Trophoblast cell (in vitro differentiated cells and primary cell): ENCODE measurements around the gene PRKCH.
A peak's percentile ranks its signal among the peaks of the same experiment; 100 is the strongest.

Experiments used
- DNase-seq, 2 donors: peaks; one replicate each; pipeline ENCODE4 v3.0.0-alpha.2; 2016
- H2AFZ ChIP-seq: 2 replicates; pipeline ENCODE4 v1.6.1; 2013; ENCODE audit warnings: low read length, moderate library complexity, mild to moderate bottlenecking; ENCODE audit not compliant: insufficient read depth, poor library complexity
- H2AK5ac ChIP-seq: 2 replicates; pipeline ENCODE4 v1.6.1; 2013; ENCODE audit warnings: mild to moderate bottlenecking, low read length
- H2BK120ac ChIP-seq: 2 replicates; pipeline ENCODE4 v1.6.1; 2013; ENCODE audit warnings: low read length, mild to moderate bottlenecking, moderate library complexity; ENCODE audit not compliant: insufficient read depth, poor library complexity
- H2BK12ac ChIP-seq: 2 replicates; pipeline ENCODE4 v1.6.1; 2013; ENCODE audit warnings: mild to moderate bottlenecking, low read length, moderate library complexity
- H2BK5ac ChIP-seq: 2 replicates; pipeline ENCODE4 v1.6.1; 2013; ENCODE audit warnings: low read length, low read depth, moderate library complexity, mild to moderate bottlenecking; ENCODE audit not compliant: poor library complexity
- H3K14ac ChIP-seq: 2 replicates; pipeline ENCODE4 v1.6.1; 2013; ENCODE audit warnings: mild to moderate bottlenecking, low read length
- H3K18ac ChIP-seq: 2 replicates; pipeline ENCODE4 v1.6.1; 2013; ENCODE audit warnings: mild to moderate bottlenecking, low read length
- H3K23ac ChIP-seq: 2 replicates; pipeline ENCODE4 v1.6.1; 2013; ENCODE audit warnings: low read length
- H3K27ac ChIP-seq: 2 replicates; pipeline ENCODE4 v1.5.1; 2013; ENCODE audit warnings: low read depth, mild to moderate bottlenecking, inconsistent platforms, low read length, moderate library complexity
- H3K27me3 ChIP-seq: 2 replicates; pipeline ENCODE4 v1.6.1; 2013; ENCODE audit warnings: inconsistent platforms, mild to moderate bottlenecking, low read length, moderate library complexity; ENCODE audit not compliant: insufficient read depth
- H3K36me3 ChIP-seq, 2 experiments: 1 replicate in 1 of 2; 2 replicates in 1 of 2; pipeline ENCODE4 v1.6.1; 2013; ENCODE audit warnings: low read length in 2 of 2, mild to moderate bottlenecking in 2 of 2, moderate library complexity in 1 of 2; ENCODE audit not compliant: insufficient read depth in 2 of 2, control insufficient read depth in 1 of 2
- H3K4ac ChIP-seq: 2 replicates; pipeline ENCODE4 v1.6.1; 2013; ENCODE audit warnings: low read depth, mild to moderate bottlenecking, low read length, moderate library complexity
- H3K4me1 ChIP-seq, 2 experiments: 1 replicate in 1 of 2; 2 replicates in 1 of 2; pipeline ENCODE4 v1.6.1; 2013; ENCODE audit warnings: low read length in 2 of 2, mild to moderate bottlenecking in 2 of 2, moderate library complexity in 1 of 2; ENCODE audit not compliant: insufficient read depth in 2 of 2, control insufficient read depth in 1 of 2
- H3K4me2 ChIP-seq: 2 replicates; pipeline ENCODE4 v1.6.1; 2013; ENCODE audit warnings: inconsistent platforms, mild to moderate bottlenecking, low read length, moderate library complexity
- H3K4me3 ChIP-seq: 2 replicates; pipeline ENCODE4 v1.5.1; 2013; ENCODE audit warnings: mild to moderate bottlenecking, low read depth, low read length, inconsistent platforms
- H3K79me1 ChIP-seq: one replicate; pipeline ENCODE4 v1.6.1; 2013; ENCODE audit warnings: low read length
- H3K79me2 ChIP-seq: 2 replicates; pipeline ENCODE4 v1.6.1; 2013; ENCODE audit warnings: low read length, mild to moderate bottlenecking; ENCODE audit not compliant: control insufficient read depth, insufficient read depth, poor library complexity
- H3K9ac ChIP-seq: 2 replicates; pipeline ENCODE4 v1.6.1; 2013; ENCODE audit warnings: mild to moderate bottlenecking, low read length
- H3K9me3 ChIP-seq: 2 replicates; pipeline ENCODE4 v1.6.1; 2013; ENCODE audit warnings: low read depth, mild to moderate bottlenecking, control low read depth, inconsistent platforms, low read length; ENCODE audit not compliant: insufficient read depth
- H4K12ac ChIP-seq: 2 replicates; pipeline ENCODE4 v1.6.1; 2013; ENCODE audit warnings: low read depth, mild to moderate bottlenecking, low read length, moderate library complexity
- H4K8ac ChIP-seq: 2 replicates; pipeline ENCODE4 v1.6.1; 2013; ENCODE audit warnings: low read depth, mild to moderate bottlenecking, low read length, moderate library complexity
- H4K91ac ChIP-seq: one replicate; pipeline ENCODE4 v1.6.1; 2013; ENCODE audit warnings: low read depth, mild to moderate bottlenecking, low read length, moderate library complexity
- WGBS: extraction: QIAGEN DNeasy Blood & Tissue Kit; methylation state at CpG from one replicate; pipeline ENCODE4 v1.1.7; 2013; ENCODE audit warnings: missing lambda C conversion rate; ENCODE audit not compliant: insufficient read length, insufficient coverage; ENCODE audit errors: extremely low coverage; 5-methylcytosine and 5-hydroxymethylcytosine counted together

PRKCH gene

DNA sequence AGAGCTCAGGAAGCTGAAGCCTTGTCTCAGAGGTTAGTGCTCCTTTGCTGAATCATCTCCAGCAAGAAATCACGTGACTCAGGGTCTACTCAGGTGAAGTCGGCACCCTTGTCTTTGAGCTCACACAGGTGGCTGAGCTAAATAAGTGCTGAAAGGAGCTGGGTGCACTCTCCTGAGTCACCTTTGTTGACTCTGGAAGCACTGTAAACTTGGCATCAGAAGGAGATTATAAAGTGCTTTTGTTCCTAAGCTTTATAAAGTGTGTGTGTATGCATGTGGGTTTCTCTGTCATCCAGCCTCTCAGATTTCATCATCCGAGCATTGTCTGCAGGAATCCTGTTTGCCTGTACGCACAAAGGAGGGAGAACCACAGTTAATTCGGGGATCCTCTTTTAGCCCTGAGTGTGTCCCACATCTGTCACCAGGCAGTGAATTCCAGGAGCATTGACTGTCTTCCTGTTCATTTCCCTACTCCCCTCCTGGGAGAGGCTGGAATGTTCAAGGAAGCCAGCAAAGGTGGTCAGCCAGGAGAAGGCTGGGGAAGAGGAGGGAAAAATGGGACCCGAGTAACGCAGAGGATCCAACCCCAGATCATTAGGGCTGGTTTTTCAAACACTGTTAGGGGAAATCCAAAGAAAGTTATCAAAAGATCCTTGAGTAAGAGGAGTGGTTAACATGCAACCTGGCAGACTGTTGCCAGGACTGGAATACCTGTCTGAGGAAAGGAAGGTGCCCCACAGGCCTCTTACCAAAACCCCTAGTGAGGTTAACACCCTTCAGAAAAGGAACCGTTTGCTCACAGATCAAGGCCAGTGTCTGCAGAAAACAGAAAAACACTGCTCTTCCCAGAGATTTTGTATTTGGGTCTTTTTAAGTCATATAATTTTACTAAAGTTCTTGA lies 216.4 kb downstream of the PRKCH start:
- peak overlapping the region; percentile 35 for H3K4ac ChIP-seq
- H3K23ac ChIP-seq: no peak overlapping the region
- H3K27me3 ChIP-seq: no peaks in the 10 kb centered on the region
- peak overlapping the region; percentile 75 for H4K8ac ChIP-seq
- H3K79me2 ChIP-seq: no peaks in the 10 kb centered on the region
- peak overlapping the region; percentile 85 for H2BK12ac ChIP-seq
- peak overlapping the region; percentile 13 for H3K4me2 ChIP-seq
- no peaks in the 10 kb centered on the region for H3K9me3 ChIP-seq
- peak overlapping the region; percentile 75 for H3K14ac ChIP-seq
- H3K36me3 ChIP-seq: peaks cover 7 to 17% of the 10 kb centered on the region in 2 experiments
- peak overlapping the region; percentile 82 for H4K91ac ChIP-seq
- peak overlapping the region; percentile 82 for H3K27ac ChIP-seq
- peak overlapping the region; percentile 72 for H4K12ac ChIP-seq
- H3K18ac ChIP-seq: peak overlapping the region; percentile 85
- H2BK5ac ChIP-seq: peak overlapping the region; percentile 86
- H3K79me1 ChIP-seq: peaks cover 10% of the 10 kb centered on the region
- peak overlapping the region; percentile 32 for H2AFZ ChIP-seq
- H3K9ac ChIP-seq: no peak overlapping the region
- no CpG with 5 or more reads among the region's 8 CpGs for WGBS
- DNase-seq: peak; percentile 76 to 83
- peak overlapping the region; percentile 91 for H2BK120ac ChIP-seq
- H2AK5ac ChIP-seq: peak overlapping the region; percentile 79
- H3K4me3 ChIP-seq: no peak overlapping the region
- peaks cover 15 to 22% of the 10 kb centered on the region in 2 experiments for H3K4me1 ChIP-seq

DNA sequence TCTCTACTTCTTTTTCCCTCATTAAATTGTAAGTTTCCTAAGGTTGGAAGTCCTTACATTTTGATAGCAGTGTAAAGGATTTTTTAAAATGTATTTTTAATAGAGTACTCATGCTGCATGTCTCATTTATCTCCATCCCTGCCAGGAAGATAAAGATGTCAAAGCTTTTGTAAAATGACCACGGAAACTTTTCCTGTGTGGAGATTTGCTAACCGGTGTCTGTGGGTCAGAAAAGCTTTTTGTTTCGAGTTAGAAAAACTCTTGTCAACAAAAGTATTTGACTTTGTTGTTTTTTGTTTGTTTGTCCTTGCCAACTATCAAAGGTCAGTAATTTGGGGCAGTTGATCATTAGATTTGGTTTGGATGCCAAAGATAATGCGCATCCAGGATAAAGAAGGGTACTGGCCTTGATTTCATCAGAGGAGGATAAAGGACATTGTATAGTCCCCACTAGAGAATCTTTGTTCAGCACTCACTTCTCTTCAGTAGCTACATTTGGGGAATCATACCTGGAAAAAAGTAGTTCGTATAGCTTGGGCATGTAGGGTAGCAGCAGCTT lies 217.2 kb downstream of the PRKCH start:
- no peak overlapping the region for H3K23ac ChIP-seq
- H3K14ac ChIP-seq: no peak overlapping the region
- no CpG with 5 or more reads among the region's 5 CpGs for WGBS
- peaks cover 9 to 17% of the 10 kb centered on the region in 2 experiments for H3K36me3 ChIP-seq
- H3K79me2 ChIP-seq: no peaks in the 10 kb centered on the region
- H2AK5ac ChIP-seq: no peak overlapping the region
- no peak overlapping the region for H3K27ac ChIP-seq
- H3K4me2 ChIP-seq: no peak overlapping the region
- no peak overlapping the region for H2BK120ac ChIP-seq
- peaks cover 14% of the 10 kb centered on the region for H3K79me1 ChIP-seq
- no peak overlapping the region for H2BK12ac ChIP-seq
- H3K18ac ChIP-seq: no peak overlapping the region
- H4K91ac ChIP-seq: no peak overlapping the region
- no peaks in the 10 kb centered on the region for H3K27me3 ChIP-seq
- H3K4me3 ChIP-seq: no peak overlapping the region
- DNase-seq: no peak
- H3K4me1 ChIP-seq: peaks cover 12 to 18% of the 10 kb centered on the region in 2 experiments
- no peak overlapping the region for H3K4ac ChIP-seq
- H2BK5ac ChIP-seq: no peak overlapping the region
- H3K9me3 ChIP-seq: no peaks in the 10 kb centered on the region
- H4K8ac ChIP-seq: no peak overlapping the region
- no peak overlapping the region for H3K9ac ChIP-seq
- no peak overlapping the region for H2AFZ ChIP-seq
- no peak overlapping the region for H4K12ac ChIP-seq

DNA sequence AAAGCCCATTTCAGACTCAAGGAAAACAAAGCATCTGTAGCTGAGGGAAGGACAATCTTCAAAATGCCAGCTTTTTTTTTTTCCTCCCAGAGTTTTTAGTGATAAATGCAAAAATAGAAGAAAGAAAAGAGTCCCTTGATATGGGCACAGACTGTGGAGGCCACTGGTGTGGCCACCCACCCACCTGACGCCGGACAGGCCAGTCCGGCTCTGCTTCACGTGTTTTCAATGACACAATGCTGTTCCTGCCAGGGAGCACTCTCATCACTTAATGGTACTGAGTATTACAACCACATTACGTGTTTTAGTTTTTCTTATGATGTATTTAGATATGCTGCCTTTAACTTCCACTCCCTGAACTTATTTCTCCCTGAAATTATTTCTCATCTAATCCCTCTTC lies 218.3 kb downstream of the PRKCH start:
- H2AK5ac ChIP-seq: no peak overlapping the region
- no peak overlapping the region for H2BK120ac ChIP-seq
- no peak overlapping the region for H3K4ac ChIP-seq
- H3K27ac ChIP-seq: no peak overlapping the region
- no CpG with 5 or more reads among the region's 5 CpGs for WGBS
- no peak overlapping the region for H3K14ac ChIP-seq
- no peak overlapping the region for H4K12ac ChIP-seq
- no peak overlapping the region for H3K4me2 ChIP-seq
- H3K18ac ChIP-seq: no peak overlapping the region
- no peaks in the 10 kb centered on the region for H3K79me2 ChIP-seq
- H3K4me1 ChIP-seq: peaks cover 12 to 19% of the 10 kb centered on the region in 2 experiments
- H3K9ac ChIP-seq: no peak overlapping the region
- no peak overlapping the region for H2AFZ ChIP-seq
- H3K4me3 ChIP-seq: no peak overlapping the region
- H3K36me3 ChIP-seq: peaks cover 15 to 20% of the 10 kb centered on the region in 2 experiments
- no peak for DNase-seq
- no peaks in the 10 kb centered on the region for H3K9me3 ChIP-seq
- no peak overlapping the region for H2BK5ac ChIP-seq
- H3K79me1 ChIP-seq: peaks cover 17% of the 10 kb centered on the region
- no peak overlapping the region for H4K8ac ChIP-seq
- H3K27me3 ChIP-seq: no peaks in the 10 kb centered on the region
- no peak overlapping the region for H2BK12ac ChIP-seq
- no peak overlapping the region for H3K23ac ChIP-seq
- H4K91ac ChIP-seq: peak overlapping the region; percentile 19

DNA sequence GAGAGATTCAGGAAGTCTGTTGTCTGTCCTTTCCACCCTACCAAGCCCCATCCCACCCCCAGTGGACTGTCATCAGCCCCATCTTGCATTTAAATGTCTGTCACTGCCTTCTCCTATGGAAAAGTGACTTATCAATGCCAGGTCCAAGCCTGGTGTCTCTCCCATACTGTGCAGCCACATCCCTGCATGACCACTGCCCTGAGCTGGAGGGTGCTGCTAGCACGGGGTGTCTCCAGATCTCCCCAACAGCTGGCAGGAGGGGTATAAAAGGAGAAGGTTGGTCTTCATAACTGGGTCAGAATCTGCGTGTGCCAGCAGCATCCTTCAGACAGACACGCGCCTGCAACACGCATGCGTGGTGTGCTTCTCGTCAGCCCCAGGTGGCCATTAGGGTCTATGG lies 219.6 kb downstream of the PRKCH start:
- H3K79me2 ChIP-seq: no peaks in the 10 kb centered on the region
- H3K18ac ChIP-seq: no peak overlapping the region
- no peak overlapping the region for H3K27ac ChIP-seq
- H2AFZ ChIP-seq: no peak overlapping the region
- H3K23ac ChIP-seq: peak overlapping the region; percentile 65
- H3K36me3 ChIP-seq: peaks cover 18 to 26% of the 10 kb centered on the region in 2 experiments
- H4K8ac ChIP-seq: no peak overlapping the region
- H2BK12ac ChIP-seq: no peak overlapping the region
- H3K79me1 ChIP-seq: peaks cover 25% of the 10 kb centered on the region
- WGBS: no CpG with 5 or more reads among the region's 7 CpGs
- H2BK5ac ChIP-seq: no peak overlapping the region
- no peak overlapping the region for H2BK120ac ChIP-seq
- no peak overlapping the region for H3K9ac ChIP-seq
- DNase-seq: no peak
- H3K4ac ChIP-seq: no peak overlapping the region
- H3K14ac ChIP-seq: no peak overlapping the region
- H4K91ac ChIP-seq: no peak overlapping the region
- H3K27me3 ChIP-seq: no peaks in the 10 kb centered on the region
- H4K12ac ChIP-seq: no peak overlapping the region
- H3K4me1 ChIP-seq: peaks cover 16 to 21% of the 10 kb centered on the region in 2 experiments
- no peak overlapping the region for H3K4me3 ChIP-seq
- no peaks in the 10 kb centered on the region for H3K9me3 ChIP-seq
- H3K4me2 ChIP-seq: no peak overlapping the region
- no peak overlapping the region for H2AK5ac ChIP-seq
